LoVo (cell line): ENCODE data around the gene PLA2G12A.
"Not testable (repeated sequence)": the region's sequence is repeated elsewhere in the genome, so short reads cannot be mapped to it uniquely, and the experiment has no call there.

Experiments used
- DNase-seq: peaks from one replicate; pipeline ENCODE4 v3.0.0-alpha.2; 2016; ENCODE audit warnings: low spot score

PLA2G12A gene

GRCh38 chr4:109728385-109728784, 1.5 kb downstream of the PLA2G12A start:
- no peak for DNase-seq

DNA sequence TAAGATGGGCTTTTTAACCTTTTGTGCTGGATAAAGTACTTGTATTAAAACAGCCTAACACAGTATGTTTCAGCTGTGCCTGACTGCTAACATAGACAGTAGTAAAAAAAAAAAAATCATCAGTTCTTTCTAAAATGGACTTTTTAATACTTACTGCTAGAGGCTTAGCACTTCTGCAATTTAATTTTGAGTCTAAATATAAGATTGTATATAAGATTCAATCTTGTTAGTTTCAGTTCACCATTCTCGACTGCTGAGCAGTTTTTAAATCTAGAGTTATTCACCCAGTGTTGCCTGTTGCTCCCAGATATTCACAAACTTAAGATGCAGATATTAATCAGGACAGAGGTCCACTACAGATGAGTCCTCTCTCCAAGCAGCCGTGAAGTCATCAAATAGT, 6.8 kb downstream of the PLA2G12A start:
- DNase-seq = no peak

GRCh38 chr4:109722357-109722756, 7.5 kb downstream of the PLA2G12A start:
- no peak for DNase-seq

DNA sequence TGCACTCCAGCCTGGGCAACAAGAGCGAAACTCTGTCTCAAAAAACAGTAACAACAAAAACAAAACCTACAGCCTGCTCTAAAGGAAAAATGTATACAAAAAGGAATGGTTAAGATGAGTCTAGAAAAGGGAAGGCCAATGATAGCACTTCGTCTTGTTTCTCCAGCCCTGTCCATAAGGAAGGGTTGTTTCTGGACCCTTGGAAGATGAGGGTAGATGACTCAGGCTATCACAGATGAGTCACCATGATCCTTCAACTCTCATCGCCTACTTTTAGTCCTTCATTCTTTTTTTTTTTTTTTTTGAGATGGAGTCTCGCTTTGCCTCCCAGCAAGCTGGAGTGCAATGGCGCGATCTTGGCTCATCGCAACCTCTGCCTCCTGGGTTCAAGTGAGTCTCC, 8.8 kb downstream of the PLA2G12A start:
- DNase-seq = no peak

GRCh38 chr4:109719604-109720003, 10.3 kb downstream of the PLA2G12A start:
- no peak for DNase-seq

GRCh38 chr4:109718759-109719158, 11.1 kb downstream of the PLA2G12A start:
- DNase-seq = no peak

DNA sequence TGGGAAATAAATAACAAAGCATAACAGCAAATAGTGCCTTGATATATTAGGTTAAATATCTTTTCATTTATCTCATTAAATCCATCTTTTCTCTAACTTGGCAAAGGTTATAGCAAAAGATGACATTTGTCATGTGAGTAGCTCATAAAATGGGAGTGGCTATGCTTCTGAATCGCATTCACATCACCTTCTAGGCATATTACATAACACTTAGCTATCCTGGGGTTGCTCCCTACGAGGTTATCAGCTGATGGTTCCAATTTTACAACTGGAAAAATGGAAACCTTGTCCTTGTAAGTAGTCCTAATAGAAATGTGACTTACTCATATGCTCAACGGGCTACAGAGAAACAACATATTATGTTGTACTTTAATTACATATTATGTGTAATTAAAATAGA, 16.4 kb downstream of the PLA2G12A start:
- no peak for DNase-seq

DNA sequence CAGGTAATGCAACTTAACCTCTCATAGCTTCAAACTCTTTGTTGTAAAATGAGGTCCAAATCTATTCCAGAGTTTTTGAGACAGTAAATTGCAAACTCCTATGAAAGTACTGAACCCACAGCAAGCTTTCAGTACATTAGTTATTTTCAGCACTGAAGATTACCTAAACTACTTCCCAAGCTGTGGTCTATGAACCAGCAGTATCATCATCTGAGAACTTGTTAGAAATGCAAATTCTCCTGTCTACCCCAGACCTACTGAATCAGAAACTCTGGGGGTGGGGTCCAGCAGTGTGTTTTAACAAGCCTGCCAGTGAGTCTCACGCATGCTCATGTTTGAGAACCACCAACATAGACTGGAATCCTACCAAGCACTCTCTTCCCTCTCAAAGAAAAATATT, 20.9 kb downstream of the PLA2G12A start:
- no peak for DNase-seq

- no peak for DNase-seq
Observed at GRCh38 chr4:109708435-109708834, 21.4 kb downstream of the PLA2G12A start.

DNA sequence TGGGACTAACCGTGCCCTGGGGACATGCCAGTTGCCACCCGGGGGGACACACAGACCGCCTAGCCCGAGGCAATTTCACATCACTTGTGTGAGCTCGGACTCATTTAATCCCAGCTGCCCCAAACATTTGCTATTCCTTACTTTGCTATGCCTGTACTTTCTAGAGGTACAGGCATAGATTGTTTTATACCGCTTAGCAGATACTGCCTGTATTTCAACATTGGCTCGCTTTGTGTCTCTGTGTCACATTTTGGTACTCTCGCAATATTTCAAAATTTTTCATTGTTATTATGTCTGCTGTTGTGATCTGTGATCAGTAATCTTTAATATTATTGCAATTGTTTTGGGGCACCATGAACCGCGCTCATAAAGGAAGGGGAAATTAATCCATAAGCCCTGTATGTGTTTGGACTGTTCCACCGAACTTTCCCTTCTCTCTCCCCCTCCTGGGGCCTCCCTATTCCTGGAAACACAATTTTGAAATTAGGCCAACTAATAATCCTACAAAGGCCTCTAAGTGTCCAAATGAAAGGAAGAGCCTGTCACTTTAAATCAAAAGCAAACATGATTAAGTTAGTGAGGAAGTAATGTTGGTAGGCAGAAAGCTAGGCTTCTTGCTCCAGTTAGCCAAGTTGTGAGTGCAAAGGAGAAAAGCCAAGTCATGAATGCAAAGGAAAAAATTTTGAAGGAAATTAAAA, 26.1 kb downstream of the PLA2G12A start:
- no peak for DNase-seq

DNA sequence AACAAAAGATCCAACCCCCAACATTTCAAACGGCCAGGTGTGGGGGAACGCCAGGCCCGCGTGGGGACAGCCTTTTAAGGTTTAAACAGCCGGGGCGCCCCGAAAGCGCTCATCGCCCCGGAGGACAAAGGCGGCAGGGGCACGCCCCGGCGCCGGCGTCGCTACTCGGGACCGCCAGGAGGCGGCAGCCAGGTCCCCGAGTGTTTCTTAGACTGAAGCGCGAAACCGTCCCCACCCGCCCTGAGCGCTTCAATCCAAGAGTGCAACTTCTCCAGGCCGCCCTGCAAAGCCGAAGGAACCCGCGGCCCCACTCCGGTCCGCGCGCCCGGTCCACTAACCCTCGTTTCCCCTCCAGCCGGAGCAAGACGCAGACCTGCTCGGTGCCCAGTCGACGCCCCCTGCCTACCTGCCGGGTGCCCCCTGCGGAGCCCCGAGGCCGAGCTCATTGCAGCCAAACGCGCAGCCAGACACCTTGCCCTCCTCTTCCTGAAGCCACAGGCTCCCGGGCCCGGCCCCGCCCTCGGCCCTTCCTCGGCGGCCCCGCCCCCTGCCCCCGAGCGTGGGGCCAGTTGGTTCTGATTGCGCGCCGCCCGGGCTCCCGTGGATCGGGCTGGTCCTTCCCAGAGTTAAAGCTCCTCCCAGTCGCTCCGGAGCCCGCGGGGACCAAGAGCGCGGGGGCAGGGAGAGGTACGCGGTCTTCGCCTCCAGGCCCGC, 26.8 kb downstream of the PLA2G12A start, which contains the start of gene CASP6:
Gene CASP6, minus strand, starts transcription at position 496 of the 714 bp plus-strand sequence. Its CDS starts 50 bp downstream, at position 446.
- DNase-seq = peak; percentile 81

GRCh38 chr4:109701566-109702410, 28.1 kb downstream of the PLA2G12A start:
- peak; percentile 15 for DNase-seq

GRCh38 chr4:109699553-109700225, 30.2 kb downstream of the PLA2G12A start:
- DNase-seq = no peak

- DNase-seq = no peak
Observed at GRCh38 chr4:109698656-109699055, 31.2 kb downstream of the PLA2G12A start.

DNA sequence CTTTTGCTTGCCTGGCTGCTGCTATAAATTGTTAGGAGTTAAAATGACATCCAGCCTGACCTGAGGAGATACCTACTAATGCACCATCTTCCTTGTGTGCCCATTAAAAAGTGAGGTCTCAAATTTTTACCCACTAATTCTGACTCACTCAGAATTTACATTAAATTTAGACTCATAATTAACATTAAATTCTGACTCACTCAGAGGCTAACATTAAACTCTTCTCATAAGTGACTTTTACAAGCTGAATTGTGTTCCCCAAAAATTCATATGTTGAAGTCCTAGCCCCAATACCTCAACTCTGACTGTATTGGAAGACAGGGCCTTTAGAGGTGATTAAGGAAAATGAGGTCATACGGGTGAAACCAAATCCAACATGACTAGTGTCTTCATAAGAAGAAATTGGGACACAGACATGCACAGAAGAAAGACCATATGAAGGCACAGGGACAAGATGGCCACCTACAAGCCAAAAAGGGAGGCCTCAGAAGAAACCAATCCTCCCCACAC, 38.4 kb downstream of the PLA2G12A start:
- DNase-seq = no peak

- no peak for DNase-seq
Observed at GRCh38 chr4:109690690-109691410, 39.0 kb downstream of the PLA2G12A start.

DNA sequence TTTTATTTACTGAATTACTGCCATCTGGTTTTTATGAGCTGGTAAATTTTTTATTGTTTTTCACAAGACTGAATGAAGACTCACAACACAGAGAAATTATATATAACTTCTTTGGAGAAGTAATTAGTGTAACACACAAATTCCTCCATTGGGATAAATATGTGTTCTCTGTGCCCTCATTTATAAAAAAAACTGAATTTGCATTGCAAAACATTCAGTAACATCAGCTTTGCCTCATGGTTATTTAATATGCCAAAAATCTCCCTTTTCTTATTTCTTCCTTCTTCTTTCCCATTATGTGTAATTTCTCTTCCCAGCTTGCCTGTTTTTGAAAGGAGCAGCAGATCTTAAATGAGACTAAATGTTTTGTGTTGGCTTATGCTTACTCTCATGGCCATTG, 45.1 kb downstream of the PLA2G12A start:
- no peak for DNase-seq

DNA sequence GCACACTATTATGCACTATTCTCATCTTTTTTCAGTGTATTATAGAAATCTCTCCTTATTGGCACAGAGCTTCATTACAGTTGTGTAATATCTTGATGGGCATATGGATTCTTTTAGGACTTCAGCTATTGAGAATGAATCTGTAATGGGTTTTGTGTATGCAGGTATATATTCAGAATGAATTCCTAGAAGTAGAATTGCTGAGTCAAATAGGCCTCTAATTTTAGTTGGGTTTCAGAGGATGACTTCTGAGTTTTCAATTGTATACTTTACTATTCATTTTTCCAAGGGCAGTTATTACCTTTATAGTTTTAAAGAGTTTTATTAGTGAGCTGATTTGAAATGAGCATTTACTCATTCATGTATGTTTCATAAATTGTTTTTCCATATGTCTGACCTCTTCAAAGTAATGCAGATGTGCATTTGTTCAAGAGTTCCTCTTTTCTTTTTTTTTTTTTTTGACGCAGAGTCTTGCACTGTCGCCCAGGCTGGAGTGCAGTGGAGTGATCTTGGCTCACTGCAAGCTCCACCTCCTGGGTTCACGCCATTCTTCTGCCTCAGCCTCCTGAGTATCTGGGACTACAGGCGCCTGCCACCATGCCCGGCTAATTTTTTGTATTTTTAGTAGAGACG, 46.1 kb downstream of the PLA2G12A start:
- DNase-seq = no peak

DNA sequence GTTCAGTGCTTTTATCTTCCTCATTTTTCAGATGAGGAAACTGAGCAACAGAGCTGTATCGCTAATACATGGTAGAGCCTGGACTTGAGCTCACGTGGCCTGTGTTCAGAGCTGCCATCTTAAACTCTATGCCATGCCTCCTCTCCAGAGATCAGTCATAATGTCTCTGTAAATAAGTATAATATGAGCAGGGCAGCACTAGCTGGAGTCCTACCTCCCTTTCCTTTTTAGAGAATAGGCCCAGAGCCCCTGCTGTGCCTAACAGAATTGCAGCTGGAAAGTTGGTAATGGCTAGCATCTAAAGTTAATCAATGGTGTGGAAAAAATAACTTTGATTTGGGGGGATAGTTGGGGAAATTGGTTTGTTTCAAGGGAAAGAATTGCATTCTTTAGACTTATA, 47.0 kb downstream of the PLA2G12A start:
- no peak for DNase-seq

GRCh38 chr4:109678925-109679324, 50.9 kb downstream of the PLA2G12A start:
- not testable (repeated sequence) for DNase-seq

DNA sequence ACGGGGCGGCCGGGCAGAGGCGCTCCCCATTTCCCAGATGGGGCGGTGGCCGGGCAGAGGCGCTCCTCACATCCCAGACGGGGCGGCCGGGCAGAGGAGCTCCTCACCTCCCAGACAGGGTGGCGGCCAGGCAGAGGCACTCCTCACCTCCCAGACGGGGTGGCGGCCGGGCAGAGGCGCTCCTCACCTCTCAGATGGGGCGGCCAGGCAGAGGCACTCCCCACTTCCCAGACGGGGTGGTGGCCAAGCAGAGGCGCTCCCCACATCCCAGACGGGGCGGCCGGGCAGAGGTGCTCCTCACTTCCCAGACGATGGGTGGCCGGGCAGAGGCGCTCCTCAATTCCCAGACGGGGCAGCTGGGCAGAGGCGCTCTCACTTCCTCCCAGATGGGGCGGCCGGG, 51.4 kb downstream of the PLA2G12A start:
- DNase-seq = not testable (repeated sequence)
